ENCODE data around the gene C19orf44.

C19orf44 gene

DNA sequence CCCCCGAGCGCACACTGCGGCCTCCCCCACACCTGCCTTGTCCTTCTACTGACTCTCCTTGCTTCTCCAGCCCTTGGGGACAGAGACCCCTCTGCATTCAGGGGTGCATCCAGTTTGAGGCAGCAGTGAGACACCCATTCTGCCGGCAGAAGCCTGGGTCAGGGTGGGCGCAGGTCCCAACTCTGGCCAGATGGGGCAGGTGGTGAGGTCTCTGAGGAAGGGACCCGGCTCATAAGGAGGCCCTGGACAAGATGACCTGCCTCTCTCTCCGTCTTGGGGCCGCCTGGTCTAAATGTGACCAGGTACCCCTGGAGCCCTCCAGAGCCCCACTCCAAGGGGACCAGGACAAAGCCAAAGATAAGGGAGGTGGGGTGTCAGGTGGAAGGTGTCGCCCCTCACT lies 39.9 kb downstream of the C19orf44 start:
- H3K27ac ChIP-seq: no peak overlapping the region
- TF ChIP-seq, protein P1, sequence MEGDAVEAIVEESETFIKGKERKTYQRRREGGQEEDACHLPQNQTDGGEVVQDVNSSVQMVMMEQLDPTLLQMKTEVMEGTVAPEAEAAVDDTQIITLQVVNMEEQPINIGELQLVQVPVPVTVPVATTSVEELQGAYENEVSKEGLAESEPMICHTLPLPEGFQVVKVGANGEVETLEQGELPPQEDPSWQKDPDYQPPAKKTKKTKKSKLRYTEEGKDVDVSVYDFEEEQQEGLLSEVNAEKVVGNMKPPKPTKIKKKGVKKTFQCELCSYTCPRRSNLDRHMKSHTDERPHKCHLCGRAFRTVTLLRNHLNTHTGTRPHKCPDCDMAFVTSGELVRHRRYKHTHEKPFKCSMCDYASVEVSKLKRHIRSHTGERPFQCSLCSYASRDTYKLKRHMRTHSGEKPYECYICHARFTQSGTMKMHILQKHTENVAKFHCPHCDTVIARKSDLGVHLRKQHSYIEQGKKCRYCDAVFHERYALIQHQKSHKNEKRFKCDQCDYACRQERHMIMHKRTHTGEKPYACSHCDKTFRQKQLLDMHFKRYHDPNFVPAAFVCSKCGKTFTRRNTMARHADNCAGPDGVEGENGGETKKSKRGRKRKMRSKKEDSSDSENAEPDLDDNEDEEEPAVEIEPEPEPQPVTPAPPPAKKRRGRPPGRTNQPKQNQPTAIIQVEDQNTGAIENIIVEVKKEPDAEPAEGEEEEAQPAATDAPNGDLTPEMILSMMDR (conservative IDR thresholded peaks at IDR 0.05): no peak
- TF ChIP-seq ZFX (IDR thresholded peaks at IDR 0.05): no peak

DNA sequence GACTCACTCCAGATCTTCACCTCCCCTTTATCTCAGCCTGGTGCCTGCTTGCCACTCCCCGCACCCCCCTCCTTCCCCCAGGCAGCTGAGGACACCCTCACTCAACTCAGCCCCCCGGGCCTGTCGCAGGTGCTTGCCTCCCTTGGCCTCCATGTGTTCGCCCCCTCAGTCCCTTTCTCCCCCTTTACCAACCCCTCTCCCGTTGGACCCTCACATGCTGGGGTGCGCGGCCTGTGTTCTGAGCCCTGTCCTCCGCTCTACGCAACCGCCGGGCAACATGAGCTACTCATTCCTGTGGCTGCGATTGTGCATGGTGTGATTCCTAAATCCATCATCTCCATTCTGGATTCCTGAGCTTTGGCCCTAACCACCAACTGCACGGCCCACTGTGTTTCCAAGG lies 40.9 kb downstream of the C19orf44 start:
- H3K27ac ChIP-seq: no peak overlapping the region
- TF ChIP-seq, protein P1 (conservative IDR thresholded peaks at IDR 0.05): no peak
- no peak for TF ChIP-seq ZFX (IDR thresholded peaks at IDR 0.05)

- H3K27ac ChIP-seq: peak overlapping the region; percentile 94
- TF ChIP-seq, protein P1 (conservative IDR thresholded peaks at IDR 0.05): no peak
- no peak for TF ChIP-seq ZFX (IDR thresholded peaks at IDR 0.05)
These were observed 44.8 kb downstream of the C19orf44 start for GRCh38 chr19:16540948-16541347.

DNA sequence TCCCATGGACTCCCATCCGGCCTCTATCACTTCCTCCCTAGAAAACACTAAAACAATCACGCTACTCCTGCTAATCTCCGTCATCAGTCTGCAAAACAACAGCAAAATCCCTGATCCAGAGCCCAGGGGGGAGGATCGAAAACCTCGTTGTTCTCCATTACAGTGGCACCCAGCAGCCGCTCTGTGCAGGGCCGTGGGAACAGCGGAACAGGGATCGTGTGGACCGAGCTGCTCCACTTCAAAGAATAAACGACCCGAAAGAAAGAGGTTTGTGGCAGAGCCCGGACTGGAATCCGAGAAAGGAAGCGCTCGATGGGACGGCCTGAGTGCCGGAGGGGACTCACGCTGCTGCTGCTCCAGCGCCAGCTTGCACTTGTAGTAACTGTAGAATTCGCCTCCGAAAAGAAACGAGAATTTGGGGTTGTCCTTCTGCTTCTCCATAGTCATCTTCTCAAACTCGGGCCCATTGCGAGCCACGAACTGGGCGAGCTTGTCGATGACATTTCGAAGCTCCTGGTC lies 45.4 kb downstream of the C19orf44 start:
- TF ChIP-seq ZFX (IDR thresholded peaks at IDR 0.05): no peak
- TF ChIP-seq, protein P1 (conservative IDR thresholded peaks at IDR 0.05): no peak
- H3K27ac ChIP-seq: peak overlapping the region; percentile 94

DNA sequence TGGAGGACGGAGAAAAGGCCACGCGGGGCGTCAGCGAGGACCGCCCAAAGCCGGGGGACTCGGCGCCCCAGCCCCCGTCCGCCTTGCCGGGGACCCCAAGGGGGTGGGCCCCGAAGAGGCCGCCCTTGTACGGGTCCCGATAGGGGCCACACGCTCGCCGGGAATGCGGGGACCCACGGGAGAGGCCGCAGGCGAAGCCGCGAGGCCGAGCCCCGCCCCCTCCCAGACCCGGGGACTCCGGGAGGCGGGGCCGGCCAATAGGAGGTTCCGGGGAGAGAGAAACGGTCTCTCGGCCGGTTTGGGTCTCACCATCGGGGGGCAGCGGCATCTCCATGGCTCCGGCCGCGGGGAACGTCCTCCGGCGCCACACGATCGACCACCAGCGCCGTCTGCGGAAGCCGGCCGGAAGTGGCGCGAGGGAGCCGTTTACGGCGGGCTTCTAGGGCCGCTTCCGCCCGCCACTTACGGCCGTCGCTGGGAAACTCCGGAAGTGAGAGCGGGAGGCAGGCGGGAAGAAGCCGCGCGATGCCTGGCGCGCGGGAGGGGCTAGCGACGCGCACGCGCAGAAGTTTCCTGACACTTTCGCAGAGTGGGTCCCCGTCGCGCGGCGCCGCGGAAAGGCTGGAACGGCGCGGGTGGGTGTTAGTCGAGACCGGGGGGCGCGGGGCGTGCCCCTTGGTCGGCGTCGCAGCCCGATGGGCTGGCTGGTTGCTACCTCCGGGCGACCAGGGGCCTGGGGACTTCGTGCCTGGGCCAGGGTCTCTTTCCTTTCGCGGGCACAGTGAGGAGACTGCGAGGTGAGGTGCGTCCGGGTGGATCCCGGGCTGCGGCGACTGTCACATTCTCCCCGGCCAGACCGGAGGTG lies 46.1 kb downstream of the C19orf44 start, which contains the start of gene CHERP:
Gene CHERP (minus strand): TSS at position 393 of the 865 bp plus-strand sequence. CDS start 59 bp downstream, at position 334.
- peak; percentile 90; the same call in 1 of the 2 replicates for TF ChIP-seq ZFX (IDR thresholded peaks at IDR 0.05)
- TF ChIP-seq, protein P1 (conservative IDR thresholded peaks at IDR 0.05): no peak
- H3K27ac ChIP-seq: peak within 1 kb of the TSS; percentile 94

DNA sequence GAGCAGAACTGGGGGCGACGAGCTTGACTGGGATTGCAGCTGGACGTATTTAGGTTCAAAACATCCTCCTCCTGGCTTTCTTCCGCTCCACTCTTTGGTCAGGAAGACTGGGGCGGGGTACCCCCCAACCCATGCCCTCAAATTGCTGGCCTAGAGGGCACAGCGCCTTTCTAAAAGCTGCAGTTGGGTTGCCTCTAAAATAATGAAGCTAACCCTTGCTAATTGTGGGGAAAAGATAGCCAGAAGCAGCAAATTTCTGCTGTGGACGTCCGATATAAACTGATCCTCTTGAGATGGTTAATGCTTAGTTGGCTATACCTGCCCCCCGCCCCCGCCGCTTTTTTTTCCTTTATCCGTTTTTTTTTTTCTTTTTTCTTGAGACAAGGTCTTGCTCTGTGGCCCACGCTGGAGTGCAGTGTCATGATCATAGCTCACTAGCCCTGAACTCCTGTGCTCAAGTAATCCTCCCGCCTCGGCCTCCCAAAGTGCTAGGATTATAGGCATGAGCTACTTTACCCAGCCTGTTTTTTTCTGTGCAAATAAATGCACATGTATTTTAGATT lies 46.8 kb downstream of the C19orf44 start:
- TF ChIP-seq, protein P1 (conservative IDR thresholded peaks at IDR 0.05): no peak
- TF ChIP-seq ZFX (IDR thresholded peaks at IDR 0.05): no peak
- H3K27ac ChIP-seq: peak overlapping the region; percentile 94

DNA sequence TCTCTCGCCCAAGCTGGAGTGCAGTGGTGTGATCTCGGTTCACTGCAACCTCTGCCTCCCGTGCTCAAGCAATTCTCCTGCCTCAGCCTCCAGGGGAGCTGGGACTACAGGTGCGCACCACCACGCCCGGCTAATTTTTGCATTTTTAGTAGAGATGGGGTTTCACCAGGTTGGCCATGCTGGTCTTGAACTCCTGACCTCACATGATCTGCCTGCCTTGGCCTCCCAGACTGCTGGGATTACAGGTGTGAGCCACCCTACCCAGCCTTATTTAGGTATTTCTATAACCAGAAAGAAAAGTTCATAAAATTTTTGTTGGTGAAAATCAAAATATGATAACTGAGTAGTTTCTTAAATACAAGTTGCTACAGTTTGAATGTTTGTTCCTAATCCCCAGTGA lies 47.5 kb downstream of the C19orf44 start:
- peak overlapping the region; percentile 94 for H3K27ac ChIP-seq

Data from C4-2B (cell line).